ENCODE data around the gene PLEKHM2.

DNA sequence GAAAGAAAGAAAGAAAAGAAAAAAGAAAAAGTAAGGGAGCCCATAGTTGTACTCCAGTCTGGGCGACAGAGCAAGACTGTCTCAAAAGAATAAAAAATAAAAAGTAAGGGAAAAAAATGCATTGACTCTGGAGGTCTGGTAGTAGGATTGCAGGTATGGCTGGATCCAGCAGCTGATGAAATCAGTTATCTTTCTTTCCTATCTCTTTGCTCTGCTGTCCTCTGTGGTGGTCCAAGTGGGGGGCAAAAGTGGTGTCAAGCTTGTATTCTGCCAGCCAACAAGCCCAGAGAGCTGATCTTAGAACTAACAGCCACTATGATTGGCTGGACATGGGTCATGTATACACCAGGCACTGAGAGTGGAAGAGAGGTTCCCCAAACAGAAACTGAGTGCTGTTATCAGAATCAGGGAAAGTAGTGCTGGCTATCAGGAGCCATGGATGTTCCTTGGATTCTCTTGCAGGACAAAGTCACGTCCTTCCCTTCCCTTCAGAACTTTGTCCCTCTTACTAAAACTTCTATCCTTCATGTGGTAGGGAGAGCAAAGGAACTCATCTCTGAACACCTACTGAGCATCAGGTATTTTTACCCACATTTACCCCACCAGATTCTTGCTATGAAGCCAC is 71.0 kb downstream of the PLEKHM2 start:
- TF ChIP-seq, protein P1, sequence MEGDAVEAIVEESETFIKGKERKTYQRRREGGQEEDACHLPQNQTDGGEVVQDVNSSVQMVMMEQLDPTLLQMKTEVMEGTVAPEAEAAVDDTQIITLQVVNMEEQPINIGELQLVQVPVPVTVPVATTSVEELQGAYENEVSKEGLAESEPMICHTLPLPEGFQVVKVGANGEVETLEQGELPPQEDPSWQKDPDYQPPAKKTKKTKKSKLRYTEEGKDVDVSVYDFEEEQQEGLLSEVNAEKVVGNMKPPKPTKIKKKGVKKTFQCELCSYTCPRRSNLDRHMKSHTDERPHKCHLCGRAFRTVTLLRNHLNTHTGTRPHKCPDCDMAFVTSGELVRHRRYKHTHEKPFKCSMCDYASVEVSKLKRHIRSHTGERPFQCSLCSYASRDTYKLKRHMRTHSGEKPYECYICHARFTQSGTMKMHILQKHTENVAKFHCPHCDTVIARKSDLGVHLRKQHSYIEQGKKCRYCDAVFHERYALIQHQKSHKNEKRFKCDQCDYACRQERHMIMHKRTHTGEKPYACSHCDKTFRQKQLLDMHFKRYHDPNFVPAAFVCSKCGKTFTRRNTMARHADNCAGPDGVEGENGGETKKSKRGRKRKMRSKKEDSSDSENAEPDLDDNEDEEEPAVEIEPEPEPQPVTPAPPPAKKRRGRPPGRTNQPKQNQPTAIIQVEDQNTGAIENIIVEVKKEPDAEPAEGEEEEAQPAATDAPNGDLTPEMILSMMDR (conservative IDR thresholded peaks at IDR 0.05 in 1 of 2, IDR thresholded peaks at IDR 0.05 in 1 of 2; ENCODE audit: extremely low read depth in 1 of 2, insufficient read depth in 1 of 2, low read depth in 1 of 2, low read length in 2 of 2), result no peak
- no peak for TF ChIP-seq EZH2 (IDR thresholded peaks at IDR 0.05; ENCODE audit: borderline replicate concordance, low read length)

Data from mammary epithelial cell (primary cell).